HFF-Myc (cell line): ENCODE measurements around the gene IQSEC3.

Experiments
- DNase-seq: peaks from one replicate; pipeline ENCODE4 v3.0.0-alpha.2; 2011; ENCODE audit warnings: low read depth; ENCODE audit errors: extremely low read depth
- H3K4me3 ChIP-seq: replicated peaks from 2 replicates; pipeline ENCODE4 v1.5.1; 2011; ENCODE audit warnings: low read depth, mild to moderate bottlenecking, control low read depth, low read length
- CTCF ChIP-seq: IDR thresholded peaks from 2 replicates; pipeline ENCODE4 v1.5.1; 2012; ENCODE audit warnings: mild to moderate bottlenecking, low read depth, low read length, control low read depth; ENCODE audit errors: missing control alignments

Gene IQSEC3

GRCh38 chr12:101969-102878, 35.7 kb downstream of the IQSEC3 start:
- no peak for TF ChIP-seq CTCF
- H3K4me3 ChIP-seq = no peak overlapping the region
- no peak for DNase-seq

- TF ChIP-seq CTCF = no peak
- no peak for DNase-seq
Measured at GRCh38 chr12:102879-103168, 36.3 kb downstream of the IQSEC3 start.

GRCh38 chr12:103169-103981, 36.8 kb downstream of the IQSEC3 start:
- no peak overlapping the region for H3K4me3 ChIP-seq
- no peak for TF ChIP-seq CTCF
- DNase-seq = no peak

More at GRCh38 chr12:102879-103168, 36.3 kb downstream of the IQSEC3 start:
- no peak overlapping the region for H3K4me3 ChIP-seq

- no peak for TF ChIP-seq CTCF
- DNase-seq = no peak
Measured at GRCh38 chr12:104551-105081, 38.0 kb downstream of the IQSEC3 start.

GRCh38 chr12:105696-106095, 39.1 kb downstream of the IQSEC3 start:
- TF ChIP-seq CTCF = no peak
- no peak overlapping the region for H3K4me3 ChIP-seq
- DNase-seq = no peak

More at GRCh38 chr12:104551-105081, 38.0 kb downstream of the IQSEC3 start:
- H3K4me3 ChIP-seq = no peak overlapping the region

- no peak for DNase-seq
- no peak overlapping the region for H3K4me3 ChIP-seq
- no peak for TF ChIP-seq CTCF
Measured at GRCh38 chr12:106118-106591, 39.6 kb downstream of the IQSEC3 start.
